Epithelial cell of esophagus (primary cell): ENCODE measurements around the gene FHIT.

Source experiments
- DNase-seq: peaks from one replicate; pipeline ENCODE4 v3.0.0; 2010; ENCODE audit warnings: low read depth
- H3K4me3 ChIP-seq: 2 replicates; pipeline ENCODE4 v1.5.1; 2011; ENCODE audit warnings: mild to moderate bottlenecking, low read length, control low read depth
- TF ChIP-seq, protein P1 (sequence below): IDR thresholded peaks from 2 replicates; pipeline ENCODE4 v1.5.1; 2011; ENCODE audit warnings: low read depth, mild to moderate bottlenecking, low read length, control low read depth, inconsistent platforms; ENCODE audit not compliant: insufficient read depth; ENCODE audit errors: missing control alignments

FHIT gene

DNA sequence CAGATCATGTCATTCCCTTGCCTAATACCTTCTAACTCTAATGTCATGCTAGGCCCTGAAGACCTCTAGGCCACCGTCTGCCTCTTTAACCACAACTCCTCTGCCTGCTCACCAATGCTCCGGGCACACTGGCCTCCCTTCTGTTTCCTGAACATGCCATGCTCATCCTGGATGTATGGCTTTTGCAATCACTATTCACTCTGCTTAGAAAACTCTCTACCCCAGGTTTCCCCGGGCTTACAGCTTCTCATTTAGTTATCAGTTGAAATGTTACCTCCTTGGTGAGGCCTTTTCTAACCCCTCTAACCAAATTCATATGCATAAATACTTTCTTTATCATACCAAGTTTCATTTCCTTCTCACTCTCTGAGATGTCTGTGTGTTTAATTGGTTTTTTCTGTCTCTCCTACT is 1473.6 kb downstream of the FHIT start:
- DNase-seq: no peak
- H3K4me3 ChIP-seq: no peak overlapping the region
- TF ChIP-seq, protein P1, sequence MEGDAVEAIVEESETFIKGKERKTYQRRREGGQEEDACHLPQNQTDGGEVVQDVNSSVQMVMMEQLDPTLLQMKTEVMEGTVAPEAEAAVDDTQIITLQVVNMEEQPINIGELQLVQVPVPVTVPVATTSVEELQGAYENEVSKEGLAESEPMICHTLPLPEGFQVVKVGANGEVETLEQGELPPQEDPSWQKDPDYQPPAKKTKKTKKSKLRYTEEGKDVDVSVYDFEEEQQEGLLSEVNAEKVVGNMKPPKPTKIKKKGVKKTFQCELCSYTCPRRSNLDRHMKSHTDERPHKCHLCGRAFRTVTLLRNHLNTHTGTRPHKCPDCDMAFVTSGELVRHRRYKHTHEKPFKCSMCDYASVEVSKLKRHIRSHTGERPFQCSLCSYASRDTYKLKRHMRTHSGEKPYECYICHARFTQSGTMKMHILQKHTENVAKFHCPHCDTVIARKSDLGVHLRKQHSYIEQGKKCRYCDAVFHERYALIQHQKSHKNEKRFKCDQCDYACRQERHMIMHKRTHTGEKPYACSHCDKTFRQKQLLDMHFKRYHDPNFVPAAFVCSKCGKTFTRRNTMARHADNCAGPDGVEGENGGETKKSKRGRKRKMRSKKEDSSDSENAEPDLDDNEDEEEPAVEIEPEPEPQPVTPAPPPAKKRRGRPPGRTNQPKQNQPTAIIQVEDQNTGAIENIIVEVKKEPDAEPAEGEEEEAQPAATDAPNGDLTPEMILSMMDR: no peak

DNA sequence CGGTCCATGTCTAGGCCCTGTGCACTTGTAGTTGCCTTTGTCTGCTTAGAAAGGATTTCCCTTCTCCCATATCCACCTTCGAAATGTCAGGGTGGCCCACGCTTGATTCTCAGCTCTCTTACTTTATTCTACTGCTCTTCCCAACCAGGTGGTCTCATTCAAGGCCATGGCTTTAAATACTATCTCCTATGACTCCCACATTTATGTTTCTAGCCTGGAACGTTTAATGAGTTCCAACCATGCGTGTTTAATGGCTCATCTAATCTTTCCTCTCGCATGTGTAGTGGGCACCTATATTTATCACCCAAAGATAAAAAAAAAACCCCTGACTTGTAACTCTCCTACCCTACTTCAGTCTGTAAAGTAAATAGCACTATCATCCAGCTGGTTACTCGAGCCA is 1474.2 kb downstream of the FHIT start:
- TF ChIP-seq, protein P1: no peak

DNA sequence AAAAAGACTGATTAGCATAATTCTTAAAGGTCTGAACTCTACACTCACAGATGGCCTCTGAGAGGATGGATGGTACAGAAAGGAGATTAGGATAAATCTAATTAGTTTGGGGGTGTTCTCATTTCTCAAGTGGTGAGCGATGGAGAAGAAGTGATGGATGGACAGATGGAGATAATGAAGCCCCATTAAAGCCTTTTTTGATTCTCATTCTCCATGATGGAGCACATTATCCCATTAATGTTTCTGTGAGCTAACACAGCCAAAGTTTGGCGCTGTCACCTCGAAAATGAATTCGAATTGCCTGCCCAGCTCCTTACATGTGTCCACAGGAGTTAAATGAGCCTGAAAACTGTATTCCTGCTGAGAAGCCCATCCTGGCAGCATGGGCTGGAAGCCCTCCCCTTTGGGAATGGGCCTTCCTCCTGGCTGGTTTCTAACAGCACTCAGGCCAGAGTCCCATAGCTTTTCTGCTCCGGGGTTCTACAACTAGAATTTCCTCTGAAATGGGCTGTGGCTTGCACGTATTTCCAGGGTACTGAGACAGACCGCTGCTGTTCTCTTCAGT is 1475.4 kb downstream of the FHIT start:
- H3K4me3 ChIP-seq: no peak overlapping the region
- no peak for DNase-seq
- TF ChIP-seq, protein P1: no peak

More for the DNA sequence above, 1474.2 kb downstream of the FHIT start:
- no peak overlapping the region for H3K4me3 ChIP-seq
- DNase-seq: no peak

DNA sequence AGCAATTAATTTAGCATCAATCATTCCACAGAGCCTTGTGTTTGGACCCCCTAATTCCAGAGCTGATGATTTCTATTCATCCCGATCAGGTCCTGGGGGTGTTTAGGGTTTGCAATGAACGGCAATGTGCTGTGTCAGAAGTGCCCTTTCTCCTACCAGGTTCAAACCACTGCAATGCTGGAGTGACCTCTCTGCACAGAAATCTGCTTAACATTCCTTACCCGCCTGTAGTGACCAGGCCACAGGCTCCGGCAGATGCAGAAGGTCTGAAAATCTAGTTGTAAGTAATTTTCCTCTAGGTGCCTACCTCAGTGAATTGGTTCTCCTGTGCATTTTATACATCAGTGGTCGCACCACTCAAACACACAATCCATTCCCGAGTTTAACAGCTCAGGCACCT is 1476.1 kb downstream of the FHIT start:
- DNase-seq: no peak
- TF ChIP-seq, protein P1: no peak

DNA sequence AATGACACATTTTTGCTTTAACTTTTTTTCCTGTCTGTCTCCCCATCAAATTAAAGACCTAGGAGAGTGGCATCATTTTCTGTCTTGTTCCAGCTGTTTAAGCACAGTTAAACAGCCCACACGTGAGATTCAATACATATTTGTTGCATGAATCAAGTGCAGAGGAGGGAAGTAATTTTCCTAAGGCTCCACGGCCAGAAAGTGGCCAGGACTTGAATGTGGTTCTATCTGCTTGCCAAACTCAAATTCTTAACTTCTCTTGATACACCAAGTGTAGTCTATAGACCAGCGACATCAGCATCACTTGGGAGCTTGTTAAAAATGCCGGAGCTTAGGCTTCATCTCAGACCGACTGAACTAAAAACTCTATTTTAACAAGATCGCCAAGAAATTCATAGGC is 1476.6 kb downstream of the FHIT start:
- H3K4me3 ChIP-seq: no peak overlapping the region
- peak; percentile 49 for DNase-seq
- TF ChIP-seq, protein P1: no peak

More for the DNA sequence above, 1476.1 kb downstream of the FHIT start:
- no peak overlapping the region for H3K4me3 ChIP-seq

DNA sequence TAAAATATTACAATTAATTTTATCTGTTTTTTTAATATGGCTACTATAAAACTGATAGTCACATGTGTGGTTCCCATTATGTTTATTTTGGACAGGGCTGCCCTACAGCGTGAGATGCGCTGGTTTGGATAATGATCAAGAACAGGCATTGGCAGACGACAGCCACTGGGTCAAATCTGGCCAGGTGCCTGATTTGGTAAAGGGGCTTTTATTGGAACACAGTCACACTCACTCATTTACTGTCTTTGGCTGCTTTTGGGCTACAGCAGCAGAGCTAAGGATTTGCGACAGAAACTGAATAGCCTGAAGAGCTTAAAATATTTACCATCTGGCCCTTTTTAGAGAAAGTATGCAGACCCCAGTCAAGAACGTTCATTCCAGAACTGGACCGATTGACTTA is 1477.3 kb downstream of the FHIT start:
- TF ChIP-seq, protein P1: no peak
- no peak for DNase-seq
- H3K4me3 ChIP-seq: no peak overlapping the region
